ENCODE measurements around the gene ASB4.

Gene ASB4

GRCh38 chr7:95485391-95486123 lies at the start of gene ASB4:
ASB4 (plus strand) TSS chr7:95485943; CDS start chr7:95485972, 29 bp downstream.
- H3K4me3 ChIP-seq (ENCODE audit: insufficient read depth, low read length, poor library complexity, severe bottlenecking) = no peak within 1 kb of the TSS
- no peak within 1 kb of the TSS for H3K27ac ChIP-seq (ENCODE audit: low read depth, low read length)
- H3K27me3 ChIP-seq (ENCODE audit: low read length) = no peaks in the 10 kb centered on the region
- H4K20me1 ChIP-seq (ENCODE audit: low read depth, low read length) = no peaks in the 10 kb centered on the region
- no peaks in the 10 kb centered on the region for H3K9me2 ChIP-seq (replicated peaks; ENCODE audit: insufficient read depth, low read length)
- no peak within 1 kb of the TSS for H2AFZ ChIP-seq (ENCODE audit: low read depth, low read length, severe bottlenecking)
- H3K4me2 ChIP-seq (ENCODE audit: low read depth, low read length, poor library complexity, severe bottlenecking) = no peak within 1 kb of the TSS
- TF ChIP-seq CTCF (IDR thresholded peaks at IDR 0.05; ENCODE audit: insufficient read depth, low read length, poor library complexity, severe bottlenecking) (no peak), EZH2phosphoT487 (conservative IDR thresholded peaks at IDR 0.05; ENCODE audit: low read length) (no peak)
- no peaks in the 10 kb centered on the region for H3K9me3 ChIP-seq (ENCODE audit: insufficient read depth, low read length)
- H3K36me3 ChIP-seq (ENCODE audit: low read length) = no peaks in the 10 kb centered on the region
- H3K9ac ChIP-seq (ENCODE audit: low read length) = no peak within 1 kb of the TSS
- H3K79me2 ChIP-seq (ENCODE audit: insufficient read depth, low read length) = no peaks in the 10 kb centered on the region
- no peaks in the 10 kb centered on the region for H3F3A ChIP-seq (ENCODE audit: insufficient read depth)

GRCh38 chr7:95436407-95436806 lies 49.3 kb upstream of the ASB4 start:
- Histone ChIP-seq H3K4me2 (ENCODE audit: low read depth, low read length, poor library complexity, severe bottlenecking) (no peak overlapping the region), H3K27ac (ENCODE audit: low read depth, low read length) (no peak overlapping the region), H3K4me3 (ENCODE audit: insufficient read depth, low read length, poor library complexity, severe bottlenecking) (no peak overlapping the region), H3K9me3 (ENCODE audit: insufficient read depth, low read length) (no peaks in the 10 kb centered on the region), H3K79me2 (ENCODE audit: insufficient read depth, low read length) (no peaks in the 10 kb centered on the region), H2AFZ (ENCODE audit: low read depth, low read length, severe bottlenecking) (no peak overlapping the region), H4K20me1 (ENCODE audit: low read depth, low read length) (no peaks in the 10 kb centered on the region), H3K9me2 (replicated peaks; ENCODE audit: insufficient read depth, low read length) (no peaks in the 10 kb centered on the region), H3F3A (ENCODE audit: insufficient read depth) (no peaks in the 10 kb centered on the region), H3K27me3 (ENCODE audit: low read length) (no peaks in the 10 kb centered on the region), H3K9ac (ENCODE audit: low read length) (no peak overlapping the region), H3K36me3 (ENCODE audit: low read length) (no peaks in the 10 kb centered on the region)
- no peak for TF ChIP-seq CTCF (IDR thresholded peaks at IDR 0.05; ENCODE audit: insufficient read depth, low read length, poor library complexity, severe bottlenecking)
- TF ChIP-seq EZH2phosphoT487 (conservative IDR thresholded peaks at IDR 0.05; ENCODE audit: low read length) = no peak

GRCh38 chr7:95440394-95441038 lies 45.2 kb upstream of the ASB4 start:
- no peak overlapping the region for H3K4me3 ChIP-seq (ENCODE audit: insufficient read depth, low read length, poor library complexity, severe bottlenecking)
- no peaks in the 10 kb centered on the region for H3K79me2 ChIP-seq (ENCODE audit: insufficient read depth, low read length)
- H3K9ac ChIP-seq (ENCODE audit: low read length) = no peak overlapping the region
- H3K27me3 ChIP-seq (ENCODE audit: low read length) = no peaks in the 10 kb centered on the region
- H2AFZ ChIP-seq (ENCODE audit: low read depth, low read length, severe bottlenecking) = no peak overlapping the region
- H3K4me2 ChIP-seq (ENCODE audit: low read depth, low read length, poor library complexity, severe bottlenecking) = no peak overlapping the region
- no peaks in the 10 kb centered on the region for H3F3A ChIP-seq (ENCODE audit: insufficient read depth)
- no peaks in the 10 kb centered on the region for H3K9me3 ChIP-seq (ENCODE audit: insufficient read depth, low read length)
- no peaks in the 10 kb centered on the region for H3K9me2 ChIP-seq (replicated peaks; ENCODE audit: insufficient read depth, low read length)
- no peaks in the 10 kb centered on the region for H4K20me1 ChIP-seq (ENCODE audit: low read depth, low read length)
- H3K36me3 ChIP-seq (ENCODE audit: low read length) = no peaks in the 10 kb centered on the region
- TF ChIP-seq CTCF (IDR thresholded peaks at IDR 0.05; ENCODE audit: insufficient read depth, low read length, poor library complexity, severe bottlenecking) = no peak
- no peak for TF ChIP-seq EZH2phosphoT487 (conservative IDR thresholded peaks at IDR 0.05; ENCODE audit: low read length)
- no peak overlapping the region for H3K27ac ChIP-seq (ENCODE audit: low read depth, low read length)
